Measurements from ENCODE around the gene UBE3C.

UBE3C gene

GRCh38 chr7:157113607-157114006 is 25.1 kb upstream of the UBE3C start:
- Histone ChIP-seq H3K4me3 (ENCODE audit: extremely low read depth, insufficient read depth, low read length, poor library complexity, severe bottlenecking) (no peak overlapping the region), H3K4me1 (ENCODE audit: control insufficient read depth, insufficient read depth, low read length, poor library complexity, severe bottlenecking) (no peaks in the 10 kb centered on the region), H3K36me3 (ENCODE audit: control insufficient read depth, insufficient read depth, low read length) (no peaks in the 10 kb centered on the region), H3K9me3 (ENCODE audit: control insufficient read depth, low read length) (peaks cover 6% of the 10 kb centered on the region), H3K27ac (ENCODE audit: low read depth, low read length, severe bottlenecking) (no peak overlapping the region)
- 29% methylated on average over 1 of the region's 2 CpGs; no CpG with 5 or more reads in 1 of the 2 experiments for WGBS, 2 experiments (ENCODE audit: insufficient coverage in 2 of 2)

- H3K4me3 ChIP-seq (ENCODE audit: extremely low read depth, insufficient read depth, low read length, poor library complexity, severe bottlenecking) = no peak overlapping the region
- no peak overlapping the region for H3K27ac ChIP-seq (ENCODE audit: low read depth, low read length, severe bottlenecking)
- no peaks in the 10 kb centered on the region for H3K36me3 ChIP-seq (ENCODE audit: control insufficient read depth, insufficient read depth, low read length)
- peaks cover 6% of the 10 kb centered on the region for H3K9me3 ChIP-seq (ENCODE audit: control insufficient read depth, low read length)
- WGBS, 2 experiments (ENCODE audit: insufficient coverage in 2 of 2) = 91 to 92% methylated on average over 4 to 5 of the region's 5 CpGs
- H3K4me1 ChIP-seq (ENCODE audit: control insufficient read depth, insufficient read depth, low read length, poor library complexity, severe bottlenecking) = no peaks in the 10 kb centered on the region
Measured at GRCh38 chr7:157116762-157117161, 22.0 kb upstream of the UBE3C start.

- Histone ChIP-seq H3K27ac (ENCODE audit: low read depth, low read length, severe bottlenecking) (no peak overlapping the region), H3K4me1 (ENCODE audit: control insufficient read depth, insufficient read depth, low read length, poor library complexity, severe bottlenecking) (no peaks in the 10 kb centered on the region), H3K9me3 (ENCODE audit: control insufficient read depth, low read length) (peaks cover 4% of the 10 kb centered on the region), H3K36me3 (ENCODE audit: control insufficient read depth, insufficient read depth, low read length) (no peaks in the 10 kb centered on the region), H3K4me3 (ENCODE audit: extremely low read depth, insufficient read depth, low read length, poor library complexity, severe bottlenecking) (no peak overlapping the region)
- WGBS, 2 experiments (ENCODE audit: insufficient coverage in 2 of 2) = 86 to 100% methylated on average over 1 of the region's 2 CpGs
Measured at GRCh38 chr7:157117796-157118195, 20.9 kb upstream of the UBE3C start.

- no peaks in the 10 kb centered on the region for H3K36me3 ChIP-seq (ENCODE audit: control insufficient read depth, insufficient read depth, low read length)
- H3K4me3 ChIP-seq (ENCODE audit: extremely low read depth, insufficient read depth, low read length, poor library complexity, severe bottlenecking) = no peak overlapping the region
- peaks cover 4% of the 10 kb centered on the region for H3K9me3 ChIP-seq (ENCODE audit: control insufficient read depth, low read length)
- no peak overlapping the region for H3K27ac ChIP-seq (ENCODE audit: low read depth, low read length, severe bottlenecking)
- no peaks in the 10 kb centered on the region for H3K4me1 ChIP-seq (ENCODE audit: control insufficient read depth, insufficient read depth, low read length, poor library complexity, severe bottlenecking)
- WGBS, 2 experiments (ENCODE audit: insufficient coverage in 2 of 2) = 94 to 95% methylated on average over 9 to 14 of the region's 14 CpGs
Measured at GRCh38 chr7:157120181-157120580, 18.5 kb upstream of the UBE3C start.

- no peaks in the 10 kb centered on the region for H3K4me1 ChIP-seq (ENCODE audit: control insufficient read depth, insufficient read depth, low read length, poor library complexity, severe bottlenecking)
- H3K4me3 ChIP-seq (ENCODE audit: extremely low read depth, insufficient read depth, low read length, poor library complexity, severe bottlenecking) = no peak overlapping the region
- no peaks in the 10 kb centered on the region for H3K36me3 ChIP-seq (ENCODE audit: control insufficient read depth, insufficient read depth, low read length)
- H3K27ac ChIP-seq (ENCODE audit: low read depth, low read length, severe bottlenecking) = no peak overlapping the region
- H3K9me3 ChIP-seq (ENCODE audit: control insufficient read depth, low read length) = peaks cover 4% of the 10 kb centered on the region
- WGBS, 2 experiments (ENCODE audit: insufficient coverage in 2 of 2) = 89 to 92% methylated on average over 15 to 18 of the region's 18 CpGs
Measured at GRCh38 chr7:157121184-157121715, 17.5 kb upstream of the UBE3C start.

GRCh38 chr7:157122800-157123495 is 15.8 kb upstream of the UBE3C start:
- Histone ChIP-seq H3K4me1 (ENCODE audit: control insufficient read depth, insufficient read depth, low read length, poor library complexity, severe bottlenecking) (no peaks in the 10 kb centered on the region), H3K4me3 (ENCODE audit: extremely low read depth, insufficient read depth, low read length, poor library complexity, severe bottlenecking) (no peak overlapping the region), H3K36me3 (ENCODE audit: control insufficient read depth, insufficient read depth, low read length) (no peaks in the 10 kb centered on the region), H3K27ac (ENCODE audit: low read depth, low read length, severe bottlenecking) (no peak overlapping the region), H3K9me3 (ENCODE audit: control insufficient read depth, low read length) (peaks cover 1% of the 10 kb centered on the region)
- WGBS, 2 experiments (ENCODE audit: insufficient coverage in 2 of 2) = 71 to 81% methylated on average over 9 to 10 of the region's 12 CpGs

- H3K4me3 ChIP-seq (ENCODE audit: extremely low read depth, insufficient read depth, low read length, poor library complexity, severe bottlenecking) = no peak overlapping the region
- no peaks in the 10 kb centered on the region for H3K4me1 ChIP-seq (ENCODE audit: control insufficient read depth, insufficient read depth, low read length, poor library complexity, severe bottlenecking)
- no peaks in the 10 kb centered on the region for H3K36me3 ChIP-seq (ENCODE audit: control insufficient read depth, insufficient read depth, low read length)
- H3K9me3 ChIP-seq (ENCODE audit: control insufficient read depth, low read length) = no peaks in the 10 kb centered on the region
- no peak overlapping the region for H3K27ac ChIP-seq (ENCODE audit: low read depth, low read length, severe bottlenecking)
- WGBS, 2 experiments (ENCODE audit: insufficient coverage in 2 of 2) = 90 to 93% methylated on average over 14 to 15 of the region's 15 CpGs
Measured at GRCh38 chr7:157124690-157125089, 14.0 kb upstream of the UBE3C start.

- WGBS, 2 experiments (ENCODE audit: insufficient coverage in 2 of 2) = 88 to 89% methylated on average over 25 to 26 of the region's 26 CpGs
- Histone ChIP-seq H3K36me3 (ENCODE audit: control insufficient read depth, insufficient read depth, low read length) (no peaks in the 10 kb centered on the region), H3K9me3 (ENCODE audit: control insufficient read depth, low read length) (no peaks in the 10 kb centered on the region), H3K27ac (ENCODE audit: low read depth, low read length, severe bottlenecking) (no peak overlapping the region), H3K4me1 (ENCODE audit: control insufficient read depth, insufficient read depth, low read length, poor library complexity, severe bottlenecking) (no peaks in the 10 kb centered on the region), H3K4me3 (ENCODE audit: extremely low read depth, insufficient read depth, low read length, poor library complexity, severe bottlenecking) (no peak overlapping the region)
Measured at GRCh38 chr7:157125376-157126223, 13.1 kb upstream of the UBE3C start.

GRCh38 chr7:157126921-157127320 is 11.8 kb upstream of the UBE3C start:
- WGBS, 2 experiments (ENCODE audit: insufficient coverage in 2 of 2) = 80 to 91% methylated on average over 6 of the region's 11 CpGs
- Histone ChIP-seq H3K36me3 (ENCODE audit: control insufficient read depth, insufficient read depth, low read length) (no peaks in the 10 kb centered on the region), H3K27ac (ENCODE audit: low read depth, low read length, severe bottlenecking) (no peak overlapping the region), H3K4me1 (ENCODE audit: control insufficient read depth, insufficient read depth, low read length, poor library complexity, severe bottlenecking) (no peaks in the 10 kb centered on the region), H3K9me3 (ENCODE audit: control insufficient read depth, low read length) (no peaks in the 10 kb centered on the region), H3K4me3 (ENCODE audit: extremely low read depth, insufficient read depth, low read length, poor library complexity, severe bottlenecking) (no peak overlapping the region)

GRCh38 chr7:157129200-157129599 is 9.5 kb upstream of the UBE3C start:
- Histone ChIP-seq H3K36me3 (ENCODE audit: control insufficient read depth, insufficient read depth, low read length) (no peaks in the 10 kb centered on the region), H3K4me1 (ENCODE audit: control insufficient read depth, insufficient read depth, low read length, poor library complexity, severe bottlenecking) (no peaks in the 10 kb centered on the region), H3K4me3 (ENCODE audit: extremely low read depth, insufficient read depth, low read length, poor library complexity, severe bottlenecking) (no peak overlapping the region), H3K9me3 (ENCODE audit: control insufficient read depth, low read length) (no peaks in the 10 kb centered on the region), H3K27ac (ENCODE audit: low read depth, low read length, severe bottlenecking) (no peak overlapping the region)
- WGBS, 2 experiments (ENCODE audit: insufficient coverage in 2 of 2) = 89 to 91% methylated on average over 7 to 8 of the region's 10 CpGs
